ENCODE data around the gene PPP1R1A.

GRCh38 chr12:54538136-54538700, 50.2 kb downstream of the PPP1R1A start:
- no peak for TF ChIP-seq POLR2A (IDR thresholded peaks at IDR 0.05)
- no peak for TF ChIP-seq CTCF (IDR thresholded peaks at IDR 0.05)
